Measurements from ENCODE around the gene GNB5. TPM values are rescaled to one million over a fixed set of nuclear protein-coding genes. Genes with fewer than 3 reads are reported as not detected.

GNB5 gene
- total and polyA plus RNA-seq, 2 of the 13 experiments (the other 11 are each of a cell fraction or from before 2014, with no cell fraction given), result 13.7 to 14.4 TPM

- Histone ChIP-seq H3K9me3 (ENCODE audit: low read length) (no peaks in the 10 kb centered on the region), H3K4me3 (replicated peaks in 1 of 3; ENCODE audit: insufficient read depth in 1 of 3, low read depth in 2 of 3, low read length in 3 of 3) (no peak overlapping the region), H2AFZ (ENCODE audit: low read length) (no peak overlapping the region), H3K36me3 (replicated peaks in 1 of 2; ENCODE audit: control insufficient read depth in 1 of 2, insufficient read depth in 2 of 2, low read length in 2 of 2) (peaks cover 7 to 27% of the 10 kb centered on the region in 2 experiments), H3K79me2 (ENCODE audit: insufficient read depth, low read length) (no peaks in the 10 kb centered on the region), H3K27me3 (ENCODE audit: control insufficient read depth in 1 of 2, insufficient read depth in 2 of 2, low read length in 2 of 2) (no peaks in the 10 kb centered on the region), H3K27ac (ENCODE audit: extremely low read length, insufficient read depth, low read length) (no peak overlapping the region), H3K9ac (ENCODE audit: insufficient read depth, low read depth, low read length) (no peak overlapping the region), H3K4me2 (ENCODE audit: low read depth, low read length) (no peak overlapping the region), H4K20me1 (ENCODE audit: insufficient read depth, low read length) (no peaks in the 10 kb centered on the region), H3K4me1 (ENCODE audit: insufficient read depth, low read length) (no peaks in the 10 kb centered on the region)
- intact Hi-C loops (cut with micrococcal nuclease; ENCODE audit: unreplicated experiment) (no loop called here), in situ Hi-C loops (cut with HindIII; ENCODE audit: extremely low pct_ligation_motif_present, low pct_unique_long_range_greater_than_20kb) (no loop called here)
- no TSS peak for BruUV-seq (replicated peaks)
- no peak for DNase-seq (ENCODE audit: low spot score)
- ATAC-seq, result no peak
- WGBS (ENCODE audit: low lambda C conversion rate), result 95% methylated on average over 2 of the region's 2 CpGs
- CTCF ChIA-PET (ENCODE audit: low intra/inter-chr PET ratio, low total read pairs), result no interaction called here
- no peak for TF ChIP-seq ZNF703 (CRISPR knock-in tag; IDR thresholded peaks at IDR 0.05; ENCODE audit: borderline replicate concordance)
- TF ChIP-seq FOXJ3 (CRISPR knock-in tag; IDR thresholded peaks at IDR 0.05; ENCODE audit: borderline replicate concordance), result no peak
- no peak for TF ChIP-seq ZNF816 (CRISPR knock-in tag; IDR thresholded peaks at IDR 0.05; ENCODE audit: borderline replicate concordance)
- TF ChIP-seq ATF6 (CRISPR knock-in tag; conservative IDR thresholded peaks at IDR 0.05), result no peak
- no peak for TF ChIP-seq KLF9 (CRISPR knock-in tag; IDR thresholded peaks at IDR 0.05; ENCODE audit: low read depth)
- no peak for TF ChIP-seq ZMAT3 (CRISPR knock-in tag; conservative IDR thresholded peaks at IDR 0.05)
- TF ChIP-seq ARNT2 (CRISPR knock-in tag; IDR thresholded peaks at IDR 0.05; ENCODE audit: low read depth), result no peak
- TF ChIP-seq YEATS2 (CRISPR knock-in tag; IDR thresholded peaks at IDR 0.05; ENCODE audit: borderline replicate concordance), result no peak
- no peak for TF ChIP-seq ZNF746 (CRISPR knock-in tag; IDR thresholded peaks at IDR 0.05)
- no peak for TF ChIP-seq HOXA5 (CRISPR knock-in tag; IDR thresholded peaks at IDR 0.05)
- TF ChIP-seq SMARCE1 (IDR thresholded peaks at IDR 0.05; ENCODE audit: borderline replicate concordance), result no peak
- no peak for TF ChIP-seq SNAI1 (CRISPR knock-in tag; IDR thresholded peaks at IDR 0.05; ENCODE audit: borderline replicate concordance)
- TF ChIP-seq DMAP1 (CRISPR knock-in tag; IDR thresholded peaks at IDR 0.05), result no peak
- no peak for TF ChIP-seq ZNF75D (CRISPR knock-in tag; IDR thresholded peaks at IDR 0.05; ENCODE audit: borderline replicate concordance)
- TF ChIP-seq STAT6 (CRISPR knock-in tag; IDR thresholded peaks at IDR 0.05; ENCODE audit: borderline replicate concordance), result no peak
- no peak for TF ChIP-seq GLMP (CRISPR knock-in tag; IDR thresholded peaks at IDR 0.05; ENCODE audit: borderline replicate concordance)
- TF ChIP-seq ZNF207 (IDR thresholded peaks at IDR 0.05; ENCODE audit: borderline replicate concordance), result no peak
- no peak for TF ChIP-seq CHD2 (IDR thresholded peaks at IDR 0.05; ENCODE audit: low read depth, low read length)
- no peak for TF ChIP-seq SALL2 (CRISPR knock-in tag; IDR thresholded peaks at IDR 0.05)
- POLR2A ChIA-PET, result no interaction called here
- FAIRE-seq, result no peak
Measured at GRCh38 chr15:52199271-52199670, 8.1 kb upstream of the GNB5 start.

All from HepG2 (cell line).